Choroid plexus epithelial cell (primary cell): ENCODE measurements around the gene MAPK1.

Experiments used
- DNase-seq: peaks from one replicate; pipeline ENCODE4 v3.0.0-alpha.2; 2010; ENCODE audit warnings: low read depth
- H3K4me3 ChIP-seq: 2 replicates; pipeline ENCODE4 v1.5.1; 2011; ENCODE audit warnings: low read depth, mild to moderate bottlenecking, control low read depth, low read length, moderate library complexity
- CTCF ChIP-seq: conservative IDR thresholded peaks from 2 replicates; pipeline ENCODE4 v1.5.1; 2011; ENCODE audit warnings: low read depth, mild to moderate bottlenecking, control low read depth, inconsistent platforms, low read length, moderate library complexity

MAPK1 gene

GRCh38 chr22:21741790-21742189 is 125.7 kb downstream of the MAPK1 start:
- no peak overlapping the region for H3K4me3 ChIP-seq
- no peak for TF ChIP-seq CTCF
- DNase-seq = no peak

GRCh38 chr22:21741059-21741458 is 126.4 kb downstream of the MAPK1 start:
- DNase-seq = no peak
- no peak overlapping the region for H3K4me3 ChIP-seq
- TF ChIP-seq CTCF = no peak

- no peak for DNase-seq
- TF ChIP-seq CTCF = no peak
- H3K4me3 ChIP-seq = no peak overlapping the region
Observed at GRCh38 chr22:21739828-21740377, 127.5 kb downstream of the MAPK1 start.

- no peak for DNase-seq
- H3K4me3 ChIP-seq = no peak overlapping the region
- no peak for TF ChIP-seq CTCF
Observed at GRCh38 chr22:21738966-21739365, 128.5 kb downstream of the MAPK1 start.

- H3K4me3 ChIP-seq = no peak overlapping the region
- no peak for TF ChIP-seq CTCF
- DNase-seq = no peak
Observed at GRCh38 chr22:21738081-21738480, 129.4 kb downstream of the MAPK1 start.

GRCh38 chr22:21736948-21737347 is 130.5 kb downstream of the MAPK1 start:
- H3K4me3 ChIP-seq = no peak overlapping the region
- no peak for DNase-seq
- no peak for TF ChIP-seq CTCF

GRCh38 chr22:21736084-21736642 is 131.3 kb downstream of the MAPK1 start:
- no peak for DNase-seq
- TF ChIP-seq CTCF = no peak
- H3K4me3 ChIP-seq = peak overlapping the region; percentile 64
